HG02763 (cell line): ENCODE data around the gene ABCA8.
"Not testable (repeated sequence)": the region's sequence is repeated elsewhere in the genome, so short reads cannot be mapped to it uniquely, and the experiment has no call there.

Experiments
- ATAC-seq: cut with Tn5 transposase; IDR thresholded peaks from one replicate; pipeline ENCODE4 v1.9.1; 2021; ENCODE audit warnings: mild to moderate bottlenecking, moderate library complexity; ENCODE audit not compliant: unreplicated experiment

The ABCA8 gene

DNA sequence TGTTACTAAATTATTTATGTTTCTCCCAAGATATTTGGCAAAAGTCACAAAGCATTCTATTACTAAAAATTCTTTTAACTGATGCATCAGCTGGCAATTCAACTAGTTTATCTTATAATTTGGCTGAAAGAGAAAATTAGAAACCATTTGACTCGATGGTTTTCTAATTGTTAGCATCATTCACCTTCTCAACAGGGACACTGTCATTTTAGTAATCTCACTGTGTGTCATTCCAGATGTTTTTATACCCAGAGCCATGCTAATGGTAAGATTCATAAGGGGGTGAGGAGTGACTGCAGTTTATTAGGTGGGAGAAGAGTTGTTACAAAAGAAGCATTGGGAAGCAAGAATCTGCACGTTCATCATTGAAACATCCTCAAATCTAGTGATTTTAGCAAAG, 124.9 kb downstream of the ABCA8 start:
- ATAC-seq = no peak

DNA sequence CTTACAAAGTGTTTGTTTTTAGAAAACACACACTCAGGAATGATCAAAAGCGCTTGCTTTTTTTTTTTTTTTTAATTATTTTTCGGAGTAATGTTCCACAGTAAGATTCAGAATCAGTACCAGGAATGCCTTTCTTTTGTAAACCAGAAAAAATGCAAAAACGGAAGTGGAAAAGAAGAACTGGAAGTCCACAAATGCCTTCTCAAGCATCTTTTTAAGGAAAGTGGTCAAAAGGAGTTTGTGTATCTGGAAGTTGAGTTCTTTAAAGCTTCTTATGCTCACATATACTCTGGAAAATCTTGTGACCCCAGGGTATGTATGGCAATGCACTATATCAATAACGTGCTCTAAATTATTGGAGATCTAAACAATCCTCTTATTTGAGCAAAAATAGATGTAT, 126.0 kb downstream of the ABCA8 start:
- no peak for ATAC-seq

DNA sequence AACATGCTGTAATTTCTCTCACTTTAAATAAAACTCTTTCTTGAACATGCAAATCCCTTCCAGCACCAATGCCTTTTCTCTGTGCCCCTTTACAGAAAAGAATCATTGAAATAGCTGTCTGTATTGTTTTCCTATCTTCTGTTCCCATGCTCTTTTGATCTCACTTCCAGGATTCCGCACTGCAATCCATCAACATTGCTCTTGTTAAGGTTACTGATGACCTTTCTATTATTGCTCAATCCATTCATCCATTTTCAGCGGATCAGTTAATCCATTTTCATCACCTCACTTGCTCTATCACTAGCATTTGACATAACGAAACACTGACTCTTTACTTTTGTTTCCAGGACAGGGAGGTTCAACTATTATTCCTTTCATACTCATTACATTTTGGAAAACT, 130.5 kb downstream of the ABCA8 start:
- ATAC-seq = no peak

DNA sequence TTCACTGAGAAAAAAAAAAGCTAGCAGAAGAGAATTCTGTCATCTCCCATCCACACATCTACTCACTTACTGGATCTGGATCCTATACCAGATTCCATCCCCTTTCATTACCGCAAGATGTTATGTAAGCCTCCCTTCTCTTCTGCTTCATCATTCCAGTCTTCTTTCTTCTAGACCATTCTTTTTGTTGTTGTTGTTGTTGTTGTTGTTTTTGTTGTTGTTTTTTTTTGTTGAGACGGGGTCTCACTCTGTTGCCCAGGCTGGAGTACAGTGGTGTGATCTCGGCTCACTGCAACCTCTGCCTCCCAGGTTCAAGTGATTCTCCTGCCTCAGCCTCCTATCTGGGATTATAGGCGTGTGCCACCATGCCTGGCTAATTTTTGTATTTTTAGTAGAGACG, 131.0 kb downstream of the ABCA8 start:
- not testable (repeated sequence) for ATAC-seq

DNA sequence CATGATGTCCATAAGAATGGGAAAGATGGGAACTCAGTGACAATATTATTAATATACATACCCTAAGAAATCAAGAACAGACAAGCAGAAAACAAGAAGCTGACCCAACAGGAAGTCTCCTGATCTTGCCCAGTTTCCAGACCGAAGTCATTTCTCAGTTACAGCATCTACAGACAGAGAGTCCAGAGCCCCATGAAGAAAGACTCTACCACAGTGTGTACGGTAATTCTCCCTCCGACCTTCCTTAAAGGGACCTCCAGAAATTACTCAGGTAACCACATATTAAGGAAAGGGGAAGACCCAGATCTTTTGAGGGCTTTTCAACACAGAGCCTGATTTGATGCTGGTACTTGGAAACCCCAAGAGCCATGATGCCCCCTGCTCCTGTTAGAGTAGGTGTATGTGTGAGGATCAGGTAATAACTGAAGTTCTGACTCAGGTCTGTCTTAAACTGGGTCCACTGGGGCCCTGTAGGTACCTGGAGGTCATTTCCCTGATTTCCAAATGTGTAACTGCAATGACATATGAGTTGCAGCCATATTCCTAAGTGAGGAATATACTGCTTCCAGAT, 132.4 kb downstream of the ABCA8 start:
- ATAC-seq = no peak

DNA sequence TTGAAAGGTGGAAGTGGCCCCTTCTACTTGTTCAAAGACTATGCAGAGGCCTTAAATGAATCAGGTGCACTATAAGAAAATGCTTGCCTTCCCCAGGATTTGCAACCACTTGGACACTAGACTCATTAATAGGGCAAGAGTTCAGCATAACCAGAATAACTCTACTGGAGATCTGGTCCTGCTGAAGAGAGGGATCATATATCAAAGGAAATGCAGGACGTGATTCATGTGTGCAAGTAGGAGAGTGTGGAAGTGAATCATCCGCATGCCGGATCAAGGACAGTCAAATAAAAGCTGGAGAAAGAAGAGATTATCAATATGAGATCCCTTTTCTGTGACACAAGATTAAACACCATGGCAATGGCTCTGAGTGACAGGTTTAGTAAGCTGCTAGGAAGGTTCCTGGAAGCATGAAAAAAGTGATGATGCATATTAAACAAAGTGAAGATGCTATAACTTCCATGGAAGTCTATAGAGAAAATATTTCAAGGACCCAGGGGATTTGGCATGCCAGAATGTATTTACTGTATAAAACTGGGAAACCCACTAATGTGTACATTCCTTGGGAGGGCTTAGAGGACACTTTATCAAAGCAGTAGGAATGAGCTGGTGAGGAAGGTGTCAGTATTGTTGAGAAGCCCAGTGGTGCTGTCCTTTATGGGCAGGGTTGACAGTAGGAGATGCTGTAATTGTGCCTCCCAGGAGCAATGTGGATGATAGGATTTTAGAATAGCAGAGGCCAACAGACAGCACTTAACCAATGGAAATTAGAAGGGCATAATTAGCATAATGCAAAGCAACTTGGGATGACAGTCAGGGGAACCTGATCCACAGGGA, 133.1 kb downstream of the ABCA8 start:
- no peak for ATAC-seq

DNA sequence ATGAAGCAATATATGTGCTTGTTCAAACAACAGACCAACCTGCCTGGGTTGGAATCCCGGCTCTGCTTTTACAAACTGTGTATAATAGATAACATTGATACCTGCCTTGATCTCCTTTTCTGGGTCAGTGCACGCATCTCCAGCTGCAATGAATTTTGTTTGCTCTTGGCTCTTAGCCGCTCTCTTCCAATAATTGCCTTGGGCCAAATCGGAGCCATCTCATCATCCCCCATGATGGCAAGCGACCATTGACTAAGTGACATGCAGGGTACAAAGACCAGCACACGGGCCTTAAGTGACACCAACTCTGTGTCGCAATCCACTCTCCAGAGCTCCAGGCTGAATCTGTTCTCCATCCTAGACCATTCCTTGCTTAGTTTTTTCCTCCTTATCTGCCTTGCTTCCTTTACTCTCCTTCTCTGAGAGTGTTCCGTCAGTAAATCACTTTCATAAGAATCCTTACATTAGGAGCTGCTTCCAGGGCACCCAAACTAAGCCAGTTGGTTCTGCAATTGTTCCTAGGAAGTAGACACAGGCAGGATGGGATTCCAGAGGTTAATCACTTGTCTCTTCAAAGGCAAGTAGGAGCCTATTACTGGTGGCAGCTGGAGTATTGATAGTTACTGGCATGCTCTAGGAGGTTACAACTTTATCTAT, 134.2 kb downstream of the ABCA8 start:
- no peak for ATAC-seq

DNA sequence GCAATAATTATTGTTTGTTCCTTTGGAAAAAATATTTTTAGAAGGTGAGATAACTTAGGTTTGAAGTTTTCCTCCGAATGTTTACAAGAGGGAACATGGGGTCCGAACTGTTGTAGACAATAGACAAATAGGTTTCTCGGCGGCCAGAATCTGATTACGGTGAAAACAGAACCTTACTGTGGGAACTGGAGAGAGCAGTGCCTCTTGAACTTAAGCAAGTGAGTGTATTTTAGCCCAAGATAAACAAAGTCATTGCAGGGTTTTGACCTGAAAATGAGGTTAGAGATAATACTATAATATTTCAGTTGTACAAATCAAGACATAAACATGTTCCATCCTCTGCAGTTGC, 134.7 kb downstream of the ABCA8 start:
- no peak for ATAC-seq

DNA sequence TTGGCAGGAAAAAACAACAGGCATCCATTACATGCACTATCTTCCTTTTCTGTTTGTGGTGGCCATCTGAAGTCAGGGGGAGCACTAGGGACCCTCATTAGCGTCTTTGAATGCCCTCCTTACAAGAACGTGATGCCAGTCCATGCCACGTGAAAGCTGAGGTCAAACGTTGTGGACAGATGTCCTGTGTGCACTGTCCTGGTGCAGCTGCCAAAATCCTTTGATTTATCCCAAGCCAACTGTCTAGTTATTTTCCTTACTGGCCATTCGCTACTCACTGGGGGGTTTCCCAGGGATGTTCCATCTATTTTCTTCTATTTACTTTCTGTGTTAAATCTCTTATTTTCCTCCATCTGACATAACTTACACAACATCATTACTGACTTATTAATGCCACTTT, 135.7 kb downstream of the ABCA8 start:
- no peak for ATAC-seq
